Spleen (tissue), 11 donors: ENCODE results near the gene LRP1B. TPM values are rescaled to one million over a fixed set of nuclear protein-coding genes. Genes with fewer than 3 reads are reported as not detected.

Experiments
- DNase-seq: peaks from one replicate; pipeline ENCODE4 v3.0.0-alpha.2; 2020
- H3K27ac ChIP-seq, 8 donors: fragments of 200-600 bp; sonication (generic) in 7 of 8; 1 replicate in 4 of 8; 2 replicates in 4 of 8; pipeline versions ENCODE4 v1.5.0 to v1.8.0; 2016 to 2021; ENCODE audit warnings: inconsistent platforms in 4 of 8, mild to moderate bottlenecking in 4 of 8, moderate library complexity in 1 of 8
- H3K27me3 ChIP-seq, 7 donors: fragments of 200-600 bp; sonication (generic) in 6 of 7; replicated peaks in 1 of 7; 1 replicate in 4 of 7; 2 replicates in 3 of 7; pipeline versions ENCODE4 v1.5.0 to v1.8.0; 2016 to 2021; ENCODE audit warnings: inconsistent platforms in 3 of 7, mild to moderate bottlenecking in 1 of 7
- H3K36me3 ChIP-seq, 6 donors: fragments of 200-600 bp; sonication (generic) in 5 of 6; 1 replicate in 4 of 6; 2 replicates in 2 of 6; pipeline versions ENCODE4 v1.5.0 to v1.8.0; 2016 to 2021; ENCODE audit warnings: inconsistent platforms in 2 of 6
- H3K4me1 ChIP-seq, 6 donors: fragments of 200-600 bp; sonication (generic) in 5 of 6; 1 replicate in 3 of 6; 2 replicates in 3 of 6; pipeline versions ENCODE4 v1.5.0 to v1.8.0; 2016 to 2021; ENCODE audit warnings: inconsistent platforms in 3 of 6
- H3K4me3 ChIP-seq, 8 donors: fragments of 200-600 bp; sonication (generic) in 7 of 8; 1 replicate in 4 of 8; 2 replicates in 4 of 8; pipeline versions ENCODE4 v1.5.0 to v1.8.0; 2016 to 2021; ENCODE audit warnings: inconsistent platforms in 4 of 8, mild to moderate bottlenecking in 4 of 8, moderate library complexity in 2 of 8
- H3K9me3 ChIP-seq, 8 donors: fragments of 200-600 bp; sonication (generic) in 7 of 8; 1 replicate in 4 of 8; 2 replicates in 4 of 8; pipeline versions ENCODE4 v1.5.0 to v1.8.0; 2016 to 2021; ENCODE audit warnings: inconsistent platforms in 4 of 8
- CTCF ChIP-seq, 11 experiments: fragments of 200-600 bp in 7 of 11; fragments of 450-650 bp in 4 of 11; sonication (generic) in 4 of 11; IDR thresholded peaks in 8 of 11; conservative IDR thresholded peaks in 3 of 11; 1 replicate in 7 of 11; 2 replicates in 4 of 11; pipeline versions ENCODE4 v1.4.0 to v1.8.0; 2016 to 2021; ENCODE audit warnings: antibody characterized with exemption in 11 of 11, inconsistent platforms in 4 of 11, mild to moderate bottlenecking in 1 of 11
- POLR2A ChIP-seq, 3 donors: fragments of 450-650 bp; IDR thresholded peaks; one replicate each; pipeline ENCODE4 v1.5.1; 2017; ENCODE audit warnings: antibody characterized with exemption in 3 of 3, mild to moderate bottlenecking in 1 of 3
- POLR2AphosphoS5 ChIP-seq, 3 donors: sonication (generic); formaldehyde crosslinking; IDR thresholded peaks; one replicate each; pipeline ENCODE4 v1.5.1; 2017; ENCODE audit warnings: antibody characterized with exemption in 3 of 3
- WGBS, 5 donors: extraction: QIAGEN DNeasy Blood & Tissue Kit in 3 of 5; methylation state at CpG; one replicate each; pipeline versions ENCODE4 v1.1.5 to v1.1.7; 2013 to 2018; 5-methylcytosine and 5-hydroxymethylcytosine counted together
- intact Hi-C: fragments of 100-400 bp; cut with DNase I; formaldehyde crosslinking; loops from one replicate; pipeline ENCODE4 v1.15.0; 2023; ENCODE audit warnings: low total_unique reads
- polyA plus RNA-seq, 3 donors: library from polyadenylated mRNA; stranded (reverse); fragments of 200-250 nt; gene quantifications; one replicate each; pipeline ENCODE4 v1.2.1, GENCODE V29; 2013
- total RNA-seq, 7 donors: library from RNA; depleted of rRNA in 3 of 7; stranded (reverse); fragments of >200 nt in 3 of 7; fragmentation: NEBNext Ultra II Directional in 4 of 7; extraction: Animal tissue kit (Norgen Biotek cat#: 25700) in 4 of 7; gene quantifications; one replicate each; pipeline versions ENCODE4 v1.1.0 to v1.2.1, GENCODE V29; 2016 to 2021
- donor health status: healthy with polysubstance abuse.
- donor health status: DM: no; HTN: no; CAD: no; lungs with moderate emphysema.
- donor health status: DM: no; HTN: no; CAD: no.
- donor health status: Bipolar disorder and iron deficiency.
- donor health status: healthy.
- donor health status: DM: no; HTN: no; CAD: no.
- donor health status: DM: yes; HTN: yes; CAD: no.

The LRP1B gene
- total and polyA plus RNA-seq, 10 donors: 0.02 to 0.85 (median 0.08) TPM; not detected in 2

- H3K4me3 ChIP-seq: no peak overlapping the region
- intact Hi-C loops: no loop called here
- no peaks in the 10 kb centered on the region for H3K4me1 ChIP-seq
- H3K27me3 ChIP-seq: no peaks in the 10 kb centered on the region
- no peaks in the 10 kb centered on the region for H3K36me3 ChIP-seq
- DNase-seq: no peak
- H3K9me3 ChIP-seq: no peaks in the 10 kb centered on the region
- no peak overlapping the region for H3K27ac ChIP-seq
- 48 to 69% (median 61%) methylated on average over 2 of the region's 2 CpGs for WGBS, 5 donors
- no peak for TF ChIP-seq POLR2A (IDR thresholded peaks at IDR 0.05)
- no peak for TF ChIP-seq POLR2AphosphoS5 (IDR thresholded peaks at IDR 0.05)
- TF ChIP-seq CTCF (IDR thresholded peaks at IDR 0.05 in 8 of 11, conservative IDR thresholded peaks at IDR 0.05 in 3 of 11): no peak
Measured at GRCh38 chr2:141968433-141968832, 162.4 kb downstream of the LRP1B start.

GRCh38 chr2:141967980-141968379 is 162.8 kb downstream of the LRP1B start:
- Histone ChIP-seq H3K4me1 (no peaks in the 10 kb centered on the region), H3K27ac (no peak overlapping the region), H3K9me3 (no peaks in the 10 kb centered on the region), H3K4me3 (no peak overlapping the region), H3K36me3 (no peaks in the 10 kb centered on the region), H3K27me3 (no peaks in the 10 kb centered on the region)
- intact Hi-C loops: no loop called here
- DNase-seq: no peak
- WGBS, 5 donors: 79 to 88% (median 83%) methylated on average over 2 of the region's 2 CpGs
- TF ChIP-seq POLR2AphosphoS5 (IDR thresholded peaks at IDR 0.05) (no peak), CTCF (IDR thresholded peaks at IDR 0.05 in 8 of 11, conservative IDR thresholded peaks at IDR 0.05 in 3 of 11) (no peak), POLR2A (IDR thresholded peaks at IDR 0.05) (no peak)

GRCh38 chr2:141967503-141967902 is 163.3 kb downstream of the LRP1B start:
- H3K4me1 ChIP-seq: no peaks in the 10 kb centered on the region
- intact Hi-C loops: no loop called here
- no peaks in the 10 kb centered on the region for H3K9me3 ChIP-seq
- no peak overlapping the region for H3K4me3 ChIP-seq
- WGBS, 5 donors: 50 to 70% (median 52%) methylated on average over 1 of the region's 1 CpG
- H3K36me3 ChIP-seq: no peaks in the 10 kb centered on the region
- H3K27ac ChIP-seq: no peak overlapping the region
- TF ChIP-seq POLR2AphosphoS5 (IDR thresholded peaks at IDR 0.05): no peak
- TF ChIP-seq POLR2A (IDR thresholded peaks at IDR 0.05): no peak
- no peak for TF ChIP-seq CTCF (IDR thresholded peaks at IDR 0.05 in 8 of 11, conservative IDR thresholded peaks at IDR 0.05 in 3 of 11)
- H3K27me3 ChIP-seq: no peaks in the 10 kb centered on the region
- DNase-seq: no peak

GRCh38 chr2:141959941-141960340 is 170.9 kb downstream of the LRP1B start:
- TF ChIP-seq POLR2AphosphoS5 (IDR thresholded peaks at IDR 0.05): no peak
- TF ChIP-seq CTCF (IDR thresholded peaks at IDR 0.05 in 8 of 11, conservative IDR thresholded peaks at IDR 0.05 in 3 of 11): no peak
- no peak for TF ChIP-seq POLR2A (IDR thresholded peaks at IDR 0.05)
- Histone ChIP-seq H3K27me3 (no peaks in the 10 kb centered on the region), H3K27ac (no peak overlapping the region), H3K4me3 (no peak overlapping the region), H3K9me3 (no peaks in the 10 kb centered on the region), H3K4me1 (no peaks in the 10 kb centered on the region), H3K36me3 (no peaks in the 10 kb centered on the region)
- 11 to 40% (median 21%) methylated on average over 1 of the region's 1 CpG for WGBS, 5 donors
- intact Hi-C loops: no loop called here
- DNase-seq: no peak
